GM21619 (cell line): ENCODE results near the gene BRF1.

Experiments
- ATAC-seq: cut with Tn5 transposase; IDR thresholded peaks from one replicate; pipeline ENCODE4 v1.9.1; 2021; ENCODE audit not compliant: unreplicated experiment

BRF1 gene

GRCh38 chr14:105240811-105241576 is 59.8 kb downstream of the BRF1 start:
- no peak for ATAC-seq

DNA sequence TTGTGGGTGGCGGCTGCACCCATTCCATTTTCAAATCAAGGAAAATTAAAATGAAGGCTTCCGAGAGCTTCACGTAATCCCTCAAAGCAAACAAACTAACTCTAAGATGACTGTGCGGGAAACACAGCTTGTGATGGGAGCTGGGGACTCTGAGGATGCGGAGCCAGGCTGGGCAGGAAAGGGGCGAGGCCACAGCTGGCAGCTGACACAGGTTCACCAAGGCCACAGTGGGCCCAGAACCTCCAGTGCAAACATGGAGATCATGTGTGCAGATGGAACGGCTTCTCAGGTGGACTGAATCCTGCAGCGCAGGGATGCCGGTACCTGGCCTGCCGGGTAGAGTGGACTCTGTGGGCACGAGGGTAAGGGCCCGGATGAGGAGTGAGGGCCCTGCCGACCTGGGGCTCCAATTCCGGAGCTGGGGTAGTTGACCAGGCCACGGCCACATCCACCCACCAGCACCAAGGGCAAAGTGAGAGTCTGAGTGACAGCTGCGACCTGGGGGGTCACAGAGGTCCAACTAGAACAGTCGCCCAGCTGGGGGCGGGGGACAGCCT is 71.6 kb downstream of the BRF1 start:
- ATAC-seq, result no peak

DNA sequence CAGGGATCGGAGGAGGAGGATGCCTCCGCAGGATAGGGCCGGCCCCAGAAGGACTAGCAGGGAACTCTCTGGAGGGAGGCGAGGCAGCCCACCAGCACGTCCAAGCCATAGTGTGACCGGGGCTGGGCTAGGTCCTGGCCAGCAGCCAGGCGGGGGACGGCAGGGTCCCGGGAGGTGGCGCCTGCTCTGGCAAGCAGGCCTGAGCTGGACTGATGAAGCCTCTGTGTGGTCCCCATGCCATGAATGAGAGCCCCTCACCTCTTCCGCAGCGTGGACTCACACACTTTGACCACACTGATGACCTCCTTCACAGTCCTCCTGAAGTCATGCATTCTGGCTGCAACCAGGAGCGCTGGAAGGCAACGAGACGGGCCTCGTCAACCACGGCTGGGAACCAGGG is 72.2 kb downstream of the BRF1 start:
- no peak for ATAC-seq

GRCh38 chr14:105227346-105227745 is 73.5 kb downstream of the BRF1 start:
- ATAC-seq, result no peak

GRCh38 chr14:105226198-105226597 is 74.6 kb downstream of the BRF1 start:
- ATAC-seq, result no peak

DNA sequence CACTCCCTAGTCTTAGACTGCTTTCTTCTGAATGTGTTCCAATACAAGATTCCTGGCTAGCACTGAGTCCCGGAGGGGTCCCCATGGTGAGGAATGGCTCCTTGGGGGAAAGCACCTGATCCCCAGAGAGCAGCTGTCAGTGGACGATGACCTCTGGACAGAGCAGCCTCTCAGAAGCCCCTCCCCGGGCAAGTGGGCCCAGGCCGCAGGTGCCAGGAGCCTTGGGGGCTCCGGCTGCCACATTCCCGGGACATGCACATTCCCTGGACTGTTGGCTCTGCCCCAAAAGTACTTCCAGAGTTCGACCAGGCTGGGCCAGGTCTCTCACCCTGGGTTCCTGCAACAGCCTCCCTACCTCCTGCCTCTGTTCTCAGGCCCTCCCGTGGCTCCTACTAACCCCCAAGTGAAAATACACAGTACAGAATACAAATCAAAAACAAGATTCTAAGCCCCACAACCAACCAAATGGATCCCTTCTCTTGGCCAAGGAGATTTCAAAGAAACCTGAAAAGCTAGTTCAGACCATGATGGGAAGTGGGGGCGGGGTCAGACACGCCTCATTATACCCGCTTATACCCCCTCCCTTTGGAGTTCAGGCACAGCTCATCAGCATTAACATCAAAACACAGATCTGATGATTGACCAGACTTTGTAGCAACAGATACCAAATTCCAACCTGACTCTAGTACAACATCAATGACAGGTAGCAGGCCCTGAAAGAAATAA is 75.8 kb downstream of the BRF1 start:
- no peak for ATAC-seq

- no peak for ATAC-seq
Observed at GRCh38 chr14:105223770-105224544, 76.8 kb downstream of the BRF1 start.

DNA sequence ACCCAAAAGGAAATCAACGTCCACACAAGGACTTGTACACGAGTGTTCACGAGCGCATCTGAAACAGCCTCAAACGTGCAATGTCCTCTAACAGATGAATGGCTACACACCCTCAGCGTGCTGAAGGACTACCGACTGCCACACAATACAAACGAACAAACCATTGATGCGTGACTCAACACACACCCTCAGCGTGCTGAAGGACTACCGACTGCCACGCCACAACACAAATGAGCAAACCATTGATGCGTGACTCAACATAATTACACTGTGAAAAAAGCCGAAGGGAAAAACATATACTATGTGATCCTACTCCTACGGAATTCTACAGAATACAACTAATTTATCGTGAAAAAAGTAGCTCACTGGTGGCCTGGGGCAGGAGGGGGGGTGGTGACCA is 77.5 kb downstream of the BRF1 start:
- ATAC-seq, result no peak

GRCh38 chr14:105221598-105222178 is 79.1 kb downstream of the BRF1 start:
- no peak for ATAC-seq

- no peak for ATAC-seq
Observed at GRCh38 chr14:105220699-105221597, 79.9 kb downstream of the BRF1 start.

DNA sequence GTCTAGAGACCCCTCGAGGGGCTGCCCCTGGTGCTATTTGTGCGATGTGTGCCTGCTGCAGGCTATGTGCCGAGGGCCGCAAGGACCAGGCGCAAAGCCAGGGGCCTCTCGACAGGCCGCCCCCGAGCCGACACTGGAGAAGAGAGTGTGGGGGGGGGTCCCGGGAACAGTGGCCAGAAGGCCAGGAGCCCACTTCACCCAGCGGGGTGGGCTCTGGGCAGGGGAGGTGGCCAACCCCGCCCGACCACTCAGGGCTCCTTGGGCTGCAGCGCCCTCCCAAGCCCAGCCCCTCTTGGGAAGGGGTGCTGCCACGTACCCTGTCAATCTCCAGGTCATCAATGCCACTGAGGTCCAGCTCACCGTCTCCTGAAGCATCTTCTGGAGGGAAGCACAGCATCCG is 81.0 kb downstream of the BRF1 start:
- no peak for ATAC-seq

DNA sequence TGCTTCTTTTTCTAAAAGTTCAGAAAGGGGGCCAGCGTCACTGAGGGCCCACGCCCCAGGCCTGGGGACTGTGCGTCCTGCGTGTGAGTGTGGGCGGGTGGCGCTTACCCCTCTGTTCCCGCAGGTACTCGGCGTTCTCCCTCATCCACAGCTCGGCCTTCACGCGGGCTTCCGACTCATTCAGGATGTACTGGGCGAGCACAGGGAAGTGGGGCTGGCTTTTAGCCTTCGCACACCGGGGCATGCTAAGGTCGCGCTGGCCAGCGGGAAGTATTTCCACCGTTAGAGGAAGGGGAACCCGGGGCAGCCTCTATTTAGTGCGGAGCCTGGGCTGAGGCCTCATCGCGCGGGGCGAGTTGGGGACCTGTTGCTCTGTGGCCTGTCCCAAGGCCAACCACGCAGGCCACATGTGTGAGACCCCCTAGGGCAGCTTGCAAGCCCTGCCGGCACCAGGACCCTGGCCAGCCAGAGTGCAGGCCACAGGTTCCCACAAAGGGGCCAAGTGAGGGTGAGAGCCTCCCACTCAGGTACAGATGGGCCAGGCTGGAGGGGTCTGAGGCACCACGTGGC is 81.7 kb downstream of the BRF1 start:
- ATAC-seq, result no peak

GRCh38 chr14:105218611-105219010 is 82.2 kb downstream of the BRF1 start:
- ATAC-seq, result no peak

DNA sequence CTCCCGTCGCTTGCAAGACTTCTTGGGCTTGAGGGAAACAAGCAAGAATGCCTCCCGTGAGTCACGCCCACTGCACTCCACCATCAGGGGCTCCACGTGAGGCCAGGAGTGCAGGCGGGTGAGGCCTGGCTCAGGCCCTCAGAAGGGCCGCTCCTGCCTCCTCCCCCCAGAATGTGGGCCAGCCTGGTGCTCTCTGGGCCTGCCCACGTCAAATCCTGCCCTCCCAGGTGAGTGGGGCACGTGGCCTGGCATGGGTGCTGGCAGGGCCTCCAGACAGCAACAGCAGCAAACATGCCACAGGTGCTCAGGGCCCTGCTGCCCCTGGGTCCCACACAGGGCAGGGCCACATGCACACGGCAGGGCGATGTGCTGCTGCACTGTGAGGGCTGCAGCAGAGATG is 83.0 kb downstream of the BRF1 start:
- no peak for ATAC-seq

DNA sequence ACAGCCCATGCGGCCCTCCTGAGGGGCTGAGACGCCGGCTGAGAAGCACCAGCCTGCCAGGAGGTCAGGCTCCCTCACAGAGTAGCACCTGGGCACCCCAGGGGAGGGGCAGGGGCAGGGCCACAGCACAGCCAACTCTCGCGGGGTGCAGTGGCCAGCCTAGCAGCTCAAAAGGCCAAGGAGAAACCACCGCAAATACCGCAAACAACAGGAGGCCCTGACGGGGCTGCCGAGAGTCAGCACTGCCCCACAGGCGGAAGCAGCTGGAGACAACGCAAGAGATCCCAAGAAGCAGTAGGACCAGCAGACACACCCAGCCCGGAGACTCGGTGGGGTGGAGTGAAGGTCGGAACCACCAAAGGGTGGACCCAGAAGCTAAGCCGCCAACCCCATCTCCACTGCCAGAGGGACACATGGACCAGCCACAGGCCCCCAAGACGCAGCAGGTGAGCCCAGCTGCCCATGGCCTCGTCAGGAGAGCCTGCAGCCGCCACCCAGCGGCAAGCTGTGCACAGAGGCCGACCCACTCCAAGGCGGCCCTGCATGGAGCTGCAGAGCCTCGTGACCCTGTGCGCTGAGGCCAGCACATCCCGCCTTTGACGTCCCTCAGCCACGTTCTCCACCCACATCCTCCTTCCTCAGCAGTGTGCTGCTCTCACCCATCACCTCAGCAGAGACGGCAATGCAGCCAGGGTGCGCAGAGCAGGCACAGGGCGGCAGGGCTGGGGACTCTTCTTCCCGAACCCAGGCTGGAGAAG is 84.1 kb downstream of the BRF1 start:
- no peak for ATAC-seq

DNA sequence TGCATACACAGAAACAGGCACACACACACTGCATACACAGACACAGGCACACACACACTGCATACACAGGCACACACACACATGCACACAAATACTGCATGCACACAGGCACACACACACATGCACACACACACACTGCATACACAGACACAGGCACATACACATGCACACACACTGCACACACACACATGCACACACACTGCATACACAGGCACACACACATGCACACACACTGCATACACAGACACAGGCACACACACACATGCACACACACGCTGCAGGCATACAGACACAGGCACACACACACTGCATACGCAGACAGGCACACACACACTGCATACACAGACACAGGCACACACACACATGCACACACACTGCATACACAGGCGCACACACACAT is 85.2 kb downstream of the BRF1 start:
- ATAC-seq, result no peak

DNA sequence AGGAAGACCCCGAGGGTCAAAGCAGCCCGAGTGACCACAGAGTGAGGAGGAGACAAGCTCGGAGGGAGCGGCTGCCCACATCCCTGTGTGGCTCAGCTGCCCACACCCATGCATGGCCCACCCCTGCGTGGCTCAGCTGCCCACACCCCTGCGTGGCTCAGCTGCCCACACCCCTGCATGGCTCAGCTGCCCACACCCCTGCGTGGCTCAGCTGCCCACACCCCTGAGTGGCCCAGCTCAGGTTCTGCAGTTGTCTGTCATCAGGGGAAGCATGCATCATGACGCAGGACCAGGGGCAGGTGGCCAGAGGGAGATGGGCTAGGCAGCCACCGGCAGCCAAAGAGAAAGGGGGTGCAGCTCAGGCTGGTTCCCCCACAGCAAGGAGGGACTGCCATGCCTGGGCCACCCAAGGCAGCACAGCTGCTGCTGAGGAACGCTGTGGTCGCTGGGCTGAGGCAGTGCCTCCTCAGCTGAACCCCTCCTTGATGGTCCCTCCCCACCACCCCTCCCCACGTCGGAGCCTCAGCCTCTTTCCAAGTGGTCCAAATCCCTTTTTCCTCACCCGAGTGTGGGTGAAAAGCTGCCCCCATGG is 86.4 kb downstream of the BRF1 start:
- no peak for ATAC-seq

GRCh38 chr14:105213361-105213760 is 87.4 kb downstream of the BRF1 start:
- no peak for ATAC-seq
